GM19397 (cell line): ENCODE results near the gene RRP15.

Source experiments
- ATAC-seq: cut with Tn5 transposase; IDR thresholded peaks from one replicate; pipeline ENCODE4 v1.9.1; 2021; ENCODE audit warnings: mild to moderate bottlenecking, moderate library complexity; ENCODE audit not compliant: unreplicated experiment

The RRP15 gene

DNA sequence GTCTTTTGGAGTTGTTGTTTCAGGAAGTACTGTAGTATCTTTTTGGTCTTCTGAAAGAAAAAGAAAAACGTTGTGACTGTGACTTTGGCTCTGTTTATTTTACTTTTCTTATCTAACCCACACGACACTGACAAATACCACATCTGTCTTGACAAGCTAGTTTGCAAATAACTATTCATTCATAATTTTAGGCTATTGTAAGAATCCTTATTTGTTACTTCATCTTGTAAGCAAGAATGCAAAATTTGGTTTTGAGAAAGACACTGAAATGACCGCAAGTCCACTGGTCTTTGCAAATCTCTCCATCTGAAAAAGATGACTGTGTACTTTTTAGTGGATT is 72.8 kb downstream of the RRP15 start:
- ATAC-seq = no peak

- no peak for ATAC-seq
Observed at GRCh38 chr1:218361298-218362065, 76.4 kb downstream of the RRP15 start.

DNA sequence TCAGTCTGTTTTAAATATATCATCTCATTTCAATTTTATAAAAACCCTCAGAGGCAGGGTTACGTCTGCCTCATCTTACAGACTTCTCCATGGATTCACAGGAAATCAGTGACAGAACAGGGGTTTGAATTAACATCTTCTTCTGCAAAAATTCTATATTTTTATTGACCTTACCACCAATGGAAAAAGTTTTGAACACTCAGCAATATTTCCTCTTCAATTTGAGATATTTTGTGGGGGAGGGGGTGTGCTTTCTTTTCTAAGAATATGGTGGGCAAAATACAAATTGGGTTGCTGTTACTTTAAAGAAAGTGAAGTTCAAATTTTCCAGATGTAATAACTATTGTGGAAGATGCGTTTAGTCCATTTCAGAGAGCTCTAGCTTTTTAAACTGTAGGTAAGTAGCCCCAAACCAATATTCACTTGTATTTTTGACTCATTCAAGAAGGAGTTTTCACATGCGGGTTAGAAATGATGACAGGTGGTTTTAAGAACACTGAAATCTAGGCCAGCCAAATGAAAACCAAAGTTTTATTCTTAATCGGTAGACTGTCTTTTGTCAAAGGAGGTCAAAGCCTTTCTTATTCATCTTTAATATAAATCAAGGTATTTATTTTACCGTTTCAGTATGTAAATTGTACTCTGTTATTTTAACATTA is 77.5 kb downstream of the RRP15 start:
- ATAC-seq = no peak

- ATAC-seq = no peak
Observed at GRCh38 chr1:218363141-218363540, 78.0 kb downstream of the RRP15 start.

- ATAC-seq = no peak
Observed at GRCh38 chr1:218364028-218364710, 79.1 kb downstream of the RRP15 start.

DNA sequence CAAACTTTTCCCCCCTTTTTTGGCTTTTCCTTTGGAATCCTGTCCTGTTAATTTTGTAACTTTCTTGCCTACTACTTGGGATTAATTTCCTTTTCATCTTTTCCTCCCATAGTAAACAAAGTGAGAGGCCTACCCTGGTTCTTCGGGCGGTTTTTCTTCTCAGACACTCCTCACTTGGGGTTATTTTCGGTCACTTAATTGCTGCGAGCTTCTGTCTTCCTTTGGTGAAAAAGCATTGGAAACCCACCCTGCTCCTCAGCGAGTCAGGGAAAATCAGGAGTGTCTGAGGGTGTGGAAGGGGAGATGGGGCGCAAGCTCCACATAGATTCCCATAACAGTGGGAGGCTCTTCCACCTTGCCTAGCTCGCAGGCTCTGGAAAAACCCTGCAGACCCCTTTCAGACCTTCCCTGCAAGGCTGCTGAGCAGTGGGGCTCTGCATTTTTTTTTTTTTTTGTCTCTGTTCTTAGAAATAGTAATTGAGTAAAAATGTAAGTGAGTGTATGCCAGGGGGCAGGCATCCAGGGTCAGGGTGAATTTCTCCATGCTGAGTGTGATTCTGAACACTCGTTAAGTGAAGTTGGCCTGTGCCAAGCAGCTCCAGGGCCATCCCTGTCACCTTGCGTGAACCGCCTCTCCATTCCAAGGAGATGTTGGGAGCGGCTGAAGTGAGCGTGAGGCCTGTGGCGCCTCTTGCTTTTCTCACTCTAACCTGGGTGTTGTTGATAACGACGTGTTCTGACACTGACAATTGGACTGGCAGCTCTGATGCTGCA is 80.3 kb downstream of the RRP15 start:
- no peak for ATAC-seq

- ATAC-seq = no peak
Observed at GRCh38 chr1:218366322-218367052, 81.4 kb downstream of the RRP15 start.

- no peak for ATAC-seq
Observed at GRCh38 chr1:218367118-218367517, 82.0 kb downstream of the RRP15 start.

GRCh38 chr1:218368686-218369085 is 83.6 kb downstream of the RRP15 start:
- no peak for ATAC-seq

DNA sequence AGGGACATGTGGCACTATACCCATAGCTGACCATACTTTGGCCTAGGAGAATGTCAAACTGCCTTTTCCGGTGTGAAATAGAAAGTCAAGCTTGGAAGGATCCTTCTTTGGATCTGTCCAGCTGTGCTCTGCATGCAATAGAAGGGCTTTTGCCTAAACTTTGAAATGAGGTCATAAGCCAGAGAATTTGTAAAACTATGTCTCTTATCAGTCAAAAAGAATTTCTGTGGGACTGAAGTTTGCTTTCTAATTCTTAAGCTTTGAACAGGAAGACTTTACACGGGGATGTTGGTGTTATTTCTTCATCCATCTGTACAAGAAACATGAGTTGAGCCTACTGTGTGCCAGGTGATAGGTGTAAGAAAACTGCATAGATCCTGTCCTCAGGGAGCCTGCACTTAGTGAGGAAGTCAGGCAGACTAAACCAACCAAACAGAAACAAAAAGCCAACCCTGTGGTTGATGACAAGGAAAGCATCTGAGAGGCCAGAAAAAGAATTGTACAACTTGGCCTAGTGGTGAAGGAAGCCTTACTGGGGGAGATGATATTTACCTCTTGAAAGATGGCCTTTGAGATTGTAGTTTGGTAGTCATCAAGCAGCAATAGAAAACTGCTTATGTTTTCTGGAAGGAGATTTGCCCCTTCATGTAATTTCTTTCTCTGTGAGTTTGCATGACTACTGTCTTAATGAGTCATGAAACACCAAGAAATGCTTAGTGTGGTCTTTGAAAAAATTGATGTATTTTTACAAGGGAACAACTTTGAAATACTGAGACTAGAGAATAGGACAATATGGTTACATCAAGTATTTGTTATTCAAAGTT is 84.8 kb downstream of the RRP15 start:
- ATAC-seq = no peak

GRCh38 chr1:218371927-218372672 is 87.0 kb downstream of the RRP15 start:
- ATAC-seq = no peak

DNA sequence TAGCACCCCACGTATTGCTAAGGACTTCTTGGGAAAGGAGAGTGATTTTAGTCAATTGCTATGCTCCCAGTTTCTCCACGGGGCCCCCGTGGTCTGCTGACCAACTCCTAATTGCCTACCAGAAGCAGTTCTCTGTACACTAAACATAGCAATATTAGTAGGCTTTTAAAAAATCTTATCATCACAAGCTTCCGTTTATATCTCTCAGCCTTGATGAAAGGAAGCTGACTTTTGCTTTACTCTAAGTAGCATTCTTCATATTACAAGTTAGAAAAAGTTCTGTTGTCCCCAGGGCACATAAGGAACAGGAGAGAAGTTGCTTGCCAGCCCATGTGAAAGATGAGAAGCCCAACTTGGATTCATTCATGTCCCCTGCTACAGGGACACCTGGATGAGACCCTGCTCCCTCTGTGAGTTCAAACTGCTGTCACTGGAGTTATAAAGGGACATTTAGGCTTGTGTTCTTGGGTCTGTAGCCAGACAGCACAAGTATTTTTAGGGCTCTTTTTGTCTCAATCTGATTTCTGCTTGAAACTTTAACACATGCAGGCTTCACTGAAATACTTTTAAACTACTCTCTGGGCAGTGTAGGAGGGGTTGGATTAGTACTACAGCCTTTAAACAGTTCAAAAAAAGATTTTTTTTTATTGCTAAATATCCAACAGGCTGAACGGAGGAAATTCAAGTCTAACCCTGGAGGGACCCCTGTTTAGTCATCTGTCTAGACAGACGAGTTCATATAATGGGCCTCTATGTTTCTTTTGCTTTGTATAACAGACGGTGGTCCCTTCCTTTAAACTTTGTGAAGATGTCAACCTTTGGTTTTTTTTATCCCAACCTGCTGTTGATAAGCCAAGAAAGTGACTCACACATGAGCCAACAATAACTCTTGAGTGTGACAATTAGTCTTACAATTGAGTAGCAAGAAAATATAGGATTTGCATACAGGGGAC is 89.6 kb downstream of the RRP15 start:
- ATAC-seq = no peak

GRCh38 chr1:218376722-218377121 is 91.6 kb downstream of the RRP15 start:
- ATAC-seq = peak; percentile 22

DNA sequence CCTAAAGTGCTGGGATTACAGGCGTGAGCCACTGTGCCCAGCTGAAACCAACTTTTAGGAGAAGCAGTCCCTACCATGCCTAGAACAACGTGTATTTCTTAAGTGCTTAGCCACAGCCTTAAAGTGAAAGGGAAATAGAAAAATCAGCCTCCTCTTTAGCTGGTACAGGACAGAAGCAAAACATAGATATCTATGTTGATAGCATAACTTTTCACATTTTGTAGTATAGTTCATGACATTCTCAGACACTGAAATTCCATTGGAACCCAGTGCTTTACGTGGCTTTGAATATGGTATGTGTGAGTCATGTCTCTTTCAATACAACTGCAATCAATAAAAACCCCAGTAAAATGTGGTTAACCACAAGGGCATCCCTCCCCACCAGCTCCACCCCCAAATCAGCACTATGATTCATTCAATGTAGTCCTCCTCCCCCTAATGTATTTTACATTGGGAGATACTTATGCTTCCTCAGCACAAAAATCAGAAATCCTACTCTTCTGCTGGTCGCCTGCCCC is 92.1 kb downstream of the RRP15 start:
- ATAC-seq = peak; percentile 65

GRCh38 chr1:218380125-218380977 is 95.3 kb downstream of the RRP15 start:
- no peak for ATAC-seq

- ATAC-seq = no peak
Observed at GRCh38 chr1:218382261-218382660, 97.2 kb downstream of the RRP15 start.

GRCh38 chr1:218383051-218383450 is 98.0 kb downstream of the RRP15 start:
- no peak for ATAC-seq
